Right lung (tissue), 5 donors: ENCODE data around the gene CLIP3. TPM values are rescaled to one million over a fixed set of nuclear protein-coding genes. Genes with fewer than 3 reads are reported as not detected.
"Not testable (repeated sequence)": the region's sequence is repeated elsewhere in the genome, so short reads cannot be mapped to it uniquely, and the experiment has no call there.

ENCODE experiments used
- DNase-seq, 2 donors: peaks; one replicate each; pipeline ENCODE4 v3.0.0-alpha.2; 2013
- polyA plus RNA-seq, 5 donors: library from polyadenylated mRNA; unstranded; fragments of 120-200 nt; gene quantifications; one replicate each; pipeline versions ENCODE4 v1.2.1 to v1.2.3, GENCODE V29; 2013; ENCODE audit warnings: inconsistent platforms in 1 of 5, low replicate concordance in 1 of 5; ENCODE audit not compliant: insufficient read length in 5 of 5, insufficient read depth in 1 of 5

CLIP3 gene
- polyA plus RNA-seq, 5 donors, result 23.6 to 31.9 (median 25.6) TPM

DNA sequence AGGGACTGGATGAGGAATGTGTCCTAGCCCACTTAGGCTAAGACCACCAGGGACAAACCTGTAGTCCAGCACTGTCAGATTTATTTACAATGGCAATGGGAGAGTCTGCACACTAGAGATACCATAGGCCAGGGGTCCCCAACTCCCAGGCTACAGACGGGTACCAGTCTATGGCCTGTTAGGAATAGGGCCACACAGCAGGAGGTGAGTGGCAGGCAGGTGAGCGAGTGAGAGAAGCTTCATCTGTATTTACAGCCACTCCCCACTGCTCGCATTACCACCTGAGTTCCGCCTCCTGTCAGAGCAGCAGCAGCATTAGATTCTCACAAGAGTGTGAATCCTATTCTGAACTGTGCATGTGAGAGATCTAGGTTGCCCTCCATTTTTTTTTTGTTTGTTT is 19.0 kb upstream of the CLIP3 start:
- no peak for DNase-seq

DNA sequence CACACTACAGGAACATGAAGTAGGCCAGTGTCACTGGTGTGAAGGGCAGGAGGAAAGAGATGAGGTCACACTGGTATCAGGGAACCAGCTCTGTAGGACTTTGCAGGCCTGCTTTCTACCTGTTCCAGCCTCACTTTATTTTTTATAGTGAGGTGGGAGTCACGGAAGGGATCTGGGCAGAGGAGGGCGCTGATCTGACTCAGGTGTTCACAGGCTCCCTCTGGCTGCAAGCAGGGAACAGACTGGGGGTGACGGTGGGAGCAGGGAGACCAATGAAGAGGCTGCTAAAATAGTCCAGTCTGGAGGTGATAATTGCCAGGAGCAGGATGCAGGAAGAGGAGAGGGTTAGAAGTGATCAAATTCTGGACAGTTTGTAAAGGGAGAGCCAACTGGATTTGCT is 18.6 kb upstream of the CLIP3 start:
- no peak for DNase-seq

DNA sequence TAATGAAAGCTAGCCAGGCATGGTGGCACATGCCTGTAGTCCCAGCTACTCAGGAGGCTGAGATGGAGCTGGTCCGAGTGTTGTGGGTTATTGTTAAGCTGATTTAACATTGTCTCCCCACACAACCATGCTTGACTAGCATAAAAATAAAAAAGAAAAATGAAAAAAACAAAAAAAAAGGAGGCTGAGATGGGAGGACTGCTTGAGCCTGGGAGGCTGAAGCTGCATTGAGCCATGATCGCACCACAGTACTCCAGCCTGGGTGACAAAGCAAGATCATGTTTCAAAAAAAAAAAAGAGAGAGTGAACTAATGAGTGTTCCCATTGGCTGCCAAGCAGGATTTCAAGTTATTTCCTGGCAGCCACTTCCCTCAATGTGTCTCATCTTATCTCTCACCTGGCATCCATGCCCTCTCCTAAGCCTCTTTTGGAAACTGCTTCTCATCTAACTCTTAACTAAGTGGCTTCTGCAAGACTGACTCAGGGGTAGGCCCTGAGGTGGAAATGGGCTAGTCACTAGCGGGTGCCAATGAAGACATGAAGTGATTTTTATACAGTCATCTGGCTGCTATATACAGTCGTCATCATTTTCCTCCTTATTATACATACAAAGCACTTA is 16.5 kb upstream of the CLIP3 start:
- no peak for DNase-seq

DNA sequence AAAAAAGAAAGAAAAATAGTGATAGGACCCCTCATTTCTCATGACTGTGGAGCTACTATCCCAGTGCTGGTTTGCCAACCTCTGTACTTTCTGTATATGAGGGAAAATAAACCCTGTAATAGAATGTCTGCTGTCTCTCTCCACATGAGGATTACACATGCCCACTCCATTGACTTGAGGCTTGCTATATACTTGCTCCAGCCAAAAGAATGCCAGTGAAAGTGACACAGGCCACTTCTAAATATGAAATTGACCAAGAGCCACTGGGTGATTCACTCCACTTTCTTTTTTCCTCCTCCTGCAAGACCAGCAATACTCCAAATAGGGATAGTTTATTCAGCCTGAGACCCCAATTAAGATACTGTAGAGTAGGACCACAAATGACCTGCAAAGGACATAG is 15.2 kb upstream of the CLIP3 start:
- no peak for DNase-seq

DNA sequence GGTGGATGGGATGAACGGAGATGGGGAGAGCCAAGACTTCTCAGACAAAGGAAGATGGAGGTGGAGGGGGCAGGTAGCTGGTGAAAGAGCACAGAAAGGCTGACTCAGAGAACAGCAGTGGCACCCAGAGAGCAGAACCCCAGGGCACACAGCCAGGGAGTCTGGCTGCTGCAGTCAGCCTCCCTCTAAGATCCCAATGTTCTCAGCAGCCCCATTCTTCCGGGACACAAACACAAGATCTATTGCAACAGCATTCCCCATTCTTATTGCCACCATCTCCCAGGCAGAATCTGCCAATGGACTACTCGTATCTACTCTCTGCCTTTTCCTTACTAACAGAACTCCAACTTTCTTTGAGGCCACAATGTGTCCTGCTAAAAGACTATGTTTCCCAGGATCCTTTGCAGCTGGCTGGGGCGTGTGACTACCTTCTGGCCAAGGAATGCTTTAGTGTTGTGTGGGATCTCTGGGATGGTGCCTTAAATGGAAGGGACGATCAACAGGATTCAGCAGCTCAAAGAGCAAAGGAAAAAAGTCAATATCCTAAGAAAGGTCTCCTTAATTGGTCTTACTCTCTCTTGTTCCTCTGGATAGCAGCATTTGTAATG is 13.9 kb upstream of the CLIP3 start:
- DNase-seq, result no peak

DNA sequence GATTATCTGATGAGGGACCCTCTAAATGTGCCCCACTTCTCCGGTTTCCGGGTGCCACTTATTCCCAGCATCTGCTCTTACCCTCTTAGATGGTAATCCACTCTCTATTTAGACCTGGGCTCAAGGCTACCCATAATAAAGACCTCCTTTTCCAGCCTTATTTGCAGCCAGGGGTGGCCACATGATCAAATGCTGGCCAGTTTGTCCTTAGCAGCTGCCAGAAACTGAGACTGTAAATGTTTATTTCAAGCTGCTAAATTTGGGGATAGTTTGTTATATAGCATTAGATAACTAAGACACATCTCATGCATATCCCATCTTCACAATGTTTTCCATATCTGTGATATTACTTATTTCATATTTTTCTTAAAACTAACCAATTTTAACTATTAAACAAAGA is 11.3 kb upstream of the CLIP3 start:
- no peak for DNase-seq

DNA sequence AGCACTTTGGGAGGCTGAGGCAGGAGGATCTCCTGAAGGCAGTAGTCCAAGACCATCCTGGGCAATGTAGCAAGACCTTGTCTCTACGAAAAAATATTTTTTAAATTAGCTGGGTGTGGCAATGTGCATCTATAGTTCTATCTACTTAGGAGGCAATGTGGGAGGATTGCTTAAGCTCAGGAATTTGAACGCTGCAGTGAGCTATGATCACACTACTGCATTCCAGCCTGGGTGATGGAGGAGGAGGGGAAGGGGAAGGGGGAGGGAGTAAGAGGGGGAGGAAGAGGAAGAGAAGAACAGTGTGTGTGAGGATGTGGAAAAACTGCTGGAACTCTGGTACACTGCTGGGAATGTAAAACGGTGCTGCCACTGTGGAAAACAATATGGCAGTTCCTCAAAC is 9.2 kb upstream of the CLIP3 start:
- DNase-seq, result peak in 1 of 2 donors; percentile 13

DNA sequence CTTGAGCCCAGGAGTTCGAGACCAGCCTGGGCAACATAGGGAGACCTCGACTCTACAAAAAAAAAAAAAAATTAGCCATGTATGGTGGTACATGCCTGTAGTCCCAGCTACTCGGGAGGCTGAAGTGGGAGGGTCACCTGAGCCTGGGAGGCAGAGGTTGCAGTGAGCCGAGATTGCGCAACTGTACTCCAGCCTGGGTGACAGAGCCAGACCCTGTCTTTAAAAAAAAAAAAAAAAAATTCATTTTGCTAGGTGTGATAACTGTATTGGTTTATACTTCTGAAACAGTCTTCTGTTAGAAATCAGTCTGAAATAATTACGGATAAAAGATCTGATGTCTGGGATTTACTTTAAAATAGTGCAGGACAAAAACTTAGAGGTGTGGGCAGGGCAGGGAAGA is 8.4 kb upstream of the CLIP3 start:
- not testable (repeated sequence) for DNase-seq

DNA sequence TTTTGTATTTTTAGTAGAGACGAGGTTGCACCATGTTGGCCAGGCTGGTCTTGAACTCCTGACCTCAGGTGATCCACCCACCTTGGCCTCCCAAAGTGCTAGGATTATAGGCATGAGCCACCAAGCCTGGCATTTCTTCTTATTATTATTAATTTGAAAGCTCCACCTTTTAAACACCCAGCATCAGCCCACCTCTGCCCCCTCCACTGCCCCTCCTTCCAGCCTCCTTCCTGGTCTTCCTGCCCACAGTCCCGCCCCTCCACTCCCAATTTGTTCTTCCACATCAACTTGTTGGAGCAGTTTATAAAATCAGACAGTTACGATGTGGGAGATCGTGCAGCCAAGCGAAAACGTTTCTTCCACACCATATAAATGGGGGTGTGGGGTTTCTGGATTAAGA is 7.8 kb upstream of the CLIP3 start:
- DNase-seq, result no peak

DNA sequence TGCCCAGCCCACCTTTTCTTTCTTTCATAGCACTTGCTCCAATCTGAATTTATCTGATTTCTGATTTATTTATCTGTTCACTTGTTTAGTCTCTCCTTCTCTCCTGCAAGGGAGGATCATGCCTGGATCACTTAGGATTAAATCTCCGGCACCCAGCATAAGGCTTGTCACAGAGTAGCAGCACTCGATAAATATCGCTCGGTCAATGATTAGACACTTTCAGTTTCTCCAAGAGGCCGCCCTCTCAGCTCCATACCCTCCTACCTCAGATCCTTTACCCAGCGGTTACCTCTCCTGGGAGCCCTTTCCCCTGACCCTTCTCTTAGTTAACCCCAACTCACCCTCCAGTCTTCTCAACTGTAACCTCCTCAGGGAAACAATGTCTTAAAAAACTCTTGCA is 1.4 kb downstream of the CLIP3 start:
- no peak for DNase-seq

DNA sequence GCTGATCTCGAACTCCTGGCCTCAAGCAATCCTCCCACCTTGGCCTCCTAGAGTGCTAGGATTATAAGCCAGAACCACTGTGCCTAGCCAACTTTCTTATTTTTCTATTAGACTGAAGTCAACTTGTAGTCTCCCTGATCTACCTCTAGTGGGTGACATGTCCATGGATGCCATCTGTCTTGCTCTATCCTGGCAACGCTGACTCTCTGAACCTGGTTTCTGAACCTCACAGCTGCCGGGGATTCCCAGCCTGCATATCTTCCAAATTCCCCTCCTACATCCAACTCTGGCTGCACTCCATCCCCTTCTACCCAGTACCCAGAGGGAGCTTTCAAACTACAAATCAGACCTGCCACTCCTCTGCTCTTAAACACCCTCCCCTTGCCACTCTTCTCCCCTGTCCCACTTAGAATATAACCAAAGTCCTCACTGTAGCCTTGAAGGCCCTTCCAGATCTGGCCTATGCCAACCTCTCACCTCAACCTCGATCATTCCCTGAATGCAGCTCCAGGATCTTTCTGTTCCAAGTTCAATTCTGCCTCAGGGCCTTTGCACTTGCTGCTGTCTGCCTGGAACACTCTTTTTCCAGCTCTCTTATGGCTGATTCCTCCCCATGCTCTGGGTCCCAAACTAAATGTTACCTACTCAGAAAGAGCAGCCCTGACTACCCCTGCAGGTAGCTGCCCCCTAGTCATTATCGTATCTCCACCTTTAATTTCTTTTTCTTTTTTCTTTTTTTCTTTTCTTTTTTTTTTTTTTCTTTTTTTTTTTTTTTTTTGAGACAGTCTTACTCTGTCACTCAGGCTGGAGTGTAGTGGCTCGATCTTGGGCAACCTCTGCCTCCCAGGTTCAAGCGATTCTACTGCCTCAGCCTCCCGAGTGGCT is 2.2 kb downstream of the CLIP3 start:
- DNase-seq, result no peak

DNA sequence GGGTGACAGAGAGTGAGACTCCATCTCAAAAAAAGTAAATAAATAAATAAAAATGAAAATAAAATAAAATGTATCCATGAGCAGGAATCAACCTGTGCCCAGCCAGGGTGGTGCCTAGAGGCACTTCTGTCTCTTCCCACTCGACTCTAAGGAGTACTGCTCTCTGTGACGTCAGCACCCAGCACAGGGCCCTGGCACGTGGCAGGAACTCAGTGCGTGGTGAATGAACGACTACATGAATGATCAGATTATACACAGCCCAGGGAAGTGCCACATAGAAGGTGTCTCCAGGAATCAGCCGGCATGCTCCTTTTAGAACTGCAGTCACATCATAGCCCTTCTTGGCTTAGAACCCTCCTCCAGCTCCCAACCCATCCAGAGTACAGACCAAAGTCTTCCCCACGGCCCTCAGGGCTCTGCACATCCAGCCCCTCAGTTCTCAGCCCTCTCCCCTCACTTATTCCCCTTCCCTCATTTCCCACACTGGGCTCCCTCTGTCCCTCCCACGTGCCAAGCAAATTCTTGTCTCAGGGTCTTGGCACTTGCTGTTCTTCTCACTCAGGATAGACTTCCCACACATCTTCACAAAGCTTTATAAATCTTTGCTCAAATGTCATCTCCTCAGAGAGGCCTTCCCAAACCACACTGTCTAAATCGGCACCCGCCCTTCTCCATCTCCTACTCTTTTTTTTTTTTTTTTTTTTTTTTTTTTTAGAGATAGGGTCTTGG is 4.2 kb downstream of the CLIP3 start:
- DNase-seq, result no peak

DNA sequence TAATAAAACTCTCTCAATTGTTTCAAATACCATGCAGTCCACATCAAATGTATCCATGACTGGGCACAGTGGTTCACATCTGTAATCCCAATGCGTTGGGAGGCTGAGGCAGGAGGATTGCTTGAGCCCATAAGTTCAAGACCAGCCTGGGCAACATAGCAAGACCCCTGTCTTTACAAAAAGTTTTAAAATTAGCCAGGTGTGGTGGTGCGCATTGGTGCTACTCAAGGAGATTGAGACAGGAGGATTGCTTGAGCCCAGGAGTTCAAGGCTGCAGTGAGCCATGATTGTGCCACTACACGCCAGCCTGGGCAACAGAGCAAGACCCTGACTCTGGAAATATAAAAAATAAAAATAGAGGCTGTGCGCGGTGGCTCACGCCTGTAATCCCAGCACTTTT is 5.0 kb downstream of the CLIP3 start:
- DNase-seq, result no peak

DNA sequence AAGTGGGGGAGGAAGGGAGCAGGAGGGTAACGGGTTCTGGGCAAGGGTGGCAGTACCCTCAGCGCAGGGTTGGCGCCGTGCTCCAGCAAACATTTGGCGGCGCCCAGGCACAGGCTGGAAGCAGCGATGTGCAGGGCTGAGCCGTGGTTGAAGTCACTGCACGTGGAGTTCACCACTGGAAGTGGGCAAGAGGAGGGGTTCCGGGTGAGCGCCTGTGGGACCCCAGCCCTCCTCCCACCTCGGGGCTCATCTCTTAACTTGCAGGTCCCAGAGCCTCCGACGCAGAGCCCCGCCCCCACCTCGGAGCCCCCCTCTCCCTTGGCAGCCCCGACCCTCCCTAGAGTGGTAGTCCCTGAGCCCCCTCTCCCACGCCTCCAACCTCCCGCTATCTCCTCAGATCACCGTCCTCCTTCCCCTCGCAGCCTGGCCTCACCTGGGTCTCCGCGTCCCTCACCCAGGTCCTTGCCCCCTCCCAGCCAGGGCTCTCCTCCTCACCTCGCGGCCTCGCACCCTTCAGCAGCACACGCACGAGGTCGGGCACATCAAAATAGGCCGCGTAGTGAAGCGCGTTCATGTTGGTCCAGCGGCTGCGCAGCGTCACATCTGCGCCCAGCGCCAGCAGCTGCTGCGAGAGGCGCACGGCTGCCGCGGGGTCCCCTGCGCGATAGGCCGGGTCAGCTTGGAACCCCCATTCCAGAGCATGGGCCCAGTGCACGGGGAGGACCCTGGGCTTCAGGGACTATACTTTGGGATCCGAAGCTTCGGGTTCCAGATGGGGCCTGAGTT is 6.4 kb downstream of the CLIP3 start:
- no peak for DNase-seq

DNA sequence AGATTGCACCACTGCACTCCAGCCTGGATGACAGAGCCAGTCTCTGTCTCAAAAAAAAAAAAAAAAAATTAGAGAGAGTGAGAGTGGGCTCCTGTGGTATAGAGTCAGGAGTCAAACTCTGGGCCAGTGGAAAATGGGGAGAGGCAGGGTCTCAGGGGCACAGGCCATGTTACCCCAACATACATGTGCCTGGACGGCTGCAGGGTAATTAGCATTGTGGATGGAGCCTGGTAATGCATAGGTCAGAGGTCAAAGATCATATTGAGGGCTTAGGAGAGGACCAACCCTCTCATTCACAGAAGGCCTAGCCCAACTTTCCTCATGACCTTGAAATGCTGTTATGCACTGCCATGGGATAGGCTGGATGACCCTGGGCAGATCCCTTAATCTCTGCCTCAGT is 7.1 kb downstream of the CLIP3 start:
- DNase-seq, result no peak

DNA sequence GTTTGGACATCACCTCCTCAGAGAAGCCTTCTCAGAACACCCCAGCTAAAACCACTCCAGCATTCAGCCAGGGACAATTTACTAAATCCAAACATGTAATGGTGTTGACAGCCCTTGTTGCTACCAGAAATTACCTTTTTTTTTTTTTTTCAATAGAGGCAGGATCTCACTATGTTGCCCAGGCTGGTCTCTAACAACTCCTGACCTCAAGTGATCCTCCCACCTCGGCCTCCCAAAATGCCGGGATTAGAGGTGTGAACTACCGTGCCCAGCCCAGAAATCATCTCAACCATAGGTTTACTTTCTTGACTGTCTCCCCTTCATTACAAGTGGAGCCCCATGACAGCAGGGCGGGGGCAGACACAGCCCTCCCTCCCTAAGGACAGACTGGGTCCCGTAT is 9.2 kb downstream of the CLIP3 start:
- DNase-seq, result no peak

DNA sequence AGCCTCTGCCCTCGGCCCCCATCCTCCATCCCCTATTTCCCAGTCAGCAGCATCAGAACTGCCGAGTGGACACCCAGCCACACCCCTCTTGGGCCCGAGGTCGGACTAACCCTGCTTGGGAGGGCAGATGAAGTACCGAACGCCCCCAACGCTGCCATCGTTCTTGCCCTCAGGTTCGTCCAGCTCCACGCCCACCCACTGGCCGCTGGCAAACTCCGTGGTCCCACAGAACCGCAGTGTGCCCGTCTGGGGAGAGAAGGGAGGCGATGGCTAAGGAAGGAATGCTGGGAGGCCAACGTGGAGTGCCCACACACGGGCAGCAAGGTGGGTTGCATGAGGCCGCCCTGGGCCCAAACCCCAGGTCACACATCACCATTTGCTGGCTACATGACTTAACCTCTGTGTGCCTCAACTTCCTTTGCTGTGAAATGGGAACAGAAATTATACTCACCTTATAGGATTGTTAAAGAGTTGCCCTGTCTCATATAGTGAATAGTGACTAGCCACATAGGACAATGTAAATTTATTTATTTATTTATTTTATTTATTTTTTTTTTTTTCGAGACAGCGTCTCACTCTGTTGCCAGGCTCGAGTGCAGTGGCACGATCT is 13.5 kb downstream of the CLIP3 start:
- DNase-seq, result no peak

DNA sequence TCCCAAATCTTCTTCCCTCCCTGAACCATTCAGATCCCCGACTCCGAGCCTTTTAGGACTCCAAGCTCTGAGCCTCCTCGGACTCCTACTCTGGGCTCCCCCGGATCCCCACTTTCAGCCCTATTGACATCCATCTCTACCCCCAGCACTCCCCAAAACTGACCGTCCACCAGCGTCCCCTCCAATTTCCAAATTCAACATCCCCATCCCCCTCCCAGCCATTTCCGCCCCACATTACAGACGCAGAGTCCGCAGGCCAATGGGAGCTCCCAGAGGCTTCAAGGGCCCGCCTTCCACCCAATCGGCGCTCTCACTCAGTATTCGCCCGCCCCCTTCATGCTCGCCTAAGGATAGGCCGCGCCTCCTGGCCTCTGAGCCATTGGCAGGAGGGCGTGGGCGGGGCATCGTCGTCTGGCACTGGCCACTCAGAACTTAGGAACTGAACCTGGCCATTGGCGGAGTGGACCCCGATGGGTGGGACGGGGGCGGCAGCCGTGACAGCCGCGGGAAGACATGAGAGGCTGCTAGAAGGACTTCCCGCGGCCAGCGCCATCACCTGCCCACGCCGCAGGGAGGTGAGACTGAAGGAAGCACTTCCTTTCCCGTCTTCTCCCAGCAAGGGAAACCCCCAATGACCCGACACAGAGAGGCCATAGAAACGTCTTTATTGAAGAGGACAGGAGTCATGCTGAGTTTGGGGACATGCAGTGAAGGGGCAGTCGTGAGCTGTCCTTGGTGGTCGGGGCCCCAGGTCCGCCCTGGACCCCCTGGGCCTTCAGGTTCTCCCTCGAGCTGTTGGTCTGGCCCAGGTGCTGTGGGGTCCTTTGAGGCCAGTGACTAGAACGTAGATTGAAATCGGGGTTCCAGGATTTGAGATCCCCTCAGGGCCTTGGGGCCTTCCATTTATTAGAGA is 18.4 kb downstream of the CLIP3 start, which contains the start of gene ALKBH6:
TSS of gene ALKBH6 (minus strand) at position 202 of the 913 bp plus-strand sequence. CDS start 816 bp downstream, outside the sequence.
- peak; percentile 98 for DNase-seq

DNA sequence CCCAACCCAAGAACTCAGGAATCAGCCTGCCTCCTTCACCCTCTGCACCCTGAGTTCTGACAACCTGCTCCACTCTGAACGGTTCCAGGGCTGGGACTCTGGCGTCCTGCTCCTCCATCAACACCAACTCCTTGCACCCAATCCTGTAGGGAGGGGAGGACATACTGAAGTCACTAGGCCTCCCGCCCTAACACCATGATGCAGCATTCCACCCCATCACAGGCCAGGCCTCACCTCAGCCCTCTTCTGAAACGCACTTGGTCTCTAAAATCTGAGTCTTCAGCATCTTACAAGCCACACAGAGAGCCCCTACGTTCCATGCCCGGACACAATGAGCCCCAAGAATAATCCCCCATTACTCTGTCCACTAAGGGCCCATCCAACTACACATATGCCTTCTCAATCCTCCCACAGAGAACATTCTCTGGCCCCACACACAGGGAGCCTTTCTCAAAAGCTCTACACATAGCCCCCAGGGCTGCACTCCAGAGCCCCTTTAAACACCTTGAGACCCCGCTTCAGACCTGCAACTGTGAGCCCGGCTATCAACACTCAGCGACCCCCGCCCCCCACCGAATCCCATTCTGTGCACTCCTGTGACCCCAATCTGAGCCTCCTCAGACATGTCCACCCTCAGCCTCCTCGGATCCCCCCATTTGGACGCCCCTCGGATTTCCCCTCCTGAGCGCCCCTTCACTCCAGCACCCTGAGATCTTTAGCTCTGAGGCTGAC is 19.2 kb downstream of the CLIP3 start:
- DNase-seq, result no peak
